Stimulated activated CD8-positive, alpha-beta memory T cell treated with anti-CD3 and anti-CD28 coated beads, Interleukin-7, amount 100 ng/mL, for 4 hours (primary cell): Measurements from ENCODE around the gene PIK3C2G.
"Not testable (repeated sequence)": the region's sequence is repeated elsewhere in the genome, so short reads cannot be mapped to it uniquely, and the experiment has no call there.

Source experiments
- DNase-seq, 2 donors: peaks; one replicate each; pipeline ENCODE4 v3.0.0-alpha.2; 2020; ENCODE audit warnings: low read depth in 2 of 2

PIK3C2G gene

GRCh38 chr12:18472304-18472703 lies 211.0 kb downstream of the PIK3C2G start:
- no peak for DNase-seq

GRCh38 chr12:18472806-18473205 lies 211.5 kb downstream of the PIK3C2G start:
- no peak for DNase-seq

DNA sequence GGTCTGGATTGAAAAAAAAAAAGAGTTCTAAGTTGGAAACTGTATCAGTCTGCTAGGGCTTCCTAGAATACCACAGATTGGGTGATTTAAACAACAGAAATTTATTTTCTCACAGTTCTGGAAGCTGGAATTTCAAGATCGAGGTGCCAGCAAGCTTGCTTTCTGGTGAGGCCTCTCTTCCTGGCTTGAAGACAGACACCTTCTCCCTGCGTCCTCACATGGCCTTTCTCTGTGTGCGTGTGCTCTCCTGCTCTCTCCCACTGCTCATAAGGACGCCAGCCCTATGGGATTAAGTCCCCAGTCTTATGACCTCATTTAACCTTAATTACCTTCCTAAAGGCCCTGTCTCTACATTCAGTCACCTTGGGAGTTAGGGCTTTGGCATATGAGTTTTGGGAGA lies 215.5 kb downstream of the PIK3C2G start:
- DNase-seq: no peak

- no peak for DNase-seq
Observed at GRCh38 chr12:18479256-18479655, 217.9 kb downstream of the PIK3C2G start.

DNA sequence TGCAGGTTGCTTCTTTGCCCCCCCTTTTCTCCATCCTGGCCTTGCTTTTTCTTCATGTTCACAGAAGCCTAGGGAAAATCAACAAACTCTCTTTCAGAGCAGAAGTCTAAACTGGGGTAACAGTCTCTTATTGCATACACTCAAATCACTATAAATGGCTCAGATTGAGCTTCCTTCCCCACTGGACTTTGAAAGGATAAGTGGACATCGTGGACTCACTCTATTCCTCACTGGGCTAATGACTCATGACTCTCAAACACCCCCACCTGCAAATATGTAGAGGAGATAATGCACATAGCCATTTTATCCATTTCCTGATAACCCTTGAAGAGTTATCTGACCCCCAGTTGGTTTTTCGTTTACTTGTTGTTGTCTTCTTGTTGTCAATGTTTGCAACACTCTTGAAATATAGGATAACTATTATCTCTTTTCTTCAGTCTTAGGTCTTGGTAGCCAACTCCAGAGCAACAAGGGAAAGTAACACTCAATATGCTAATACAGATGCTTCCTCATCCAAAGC lies 221.3 kb downstream of the PIK3C2G start:
- no peak for DNase-seq

DNA sequence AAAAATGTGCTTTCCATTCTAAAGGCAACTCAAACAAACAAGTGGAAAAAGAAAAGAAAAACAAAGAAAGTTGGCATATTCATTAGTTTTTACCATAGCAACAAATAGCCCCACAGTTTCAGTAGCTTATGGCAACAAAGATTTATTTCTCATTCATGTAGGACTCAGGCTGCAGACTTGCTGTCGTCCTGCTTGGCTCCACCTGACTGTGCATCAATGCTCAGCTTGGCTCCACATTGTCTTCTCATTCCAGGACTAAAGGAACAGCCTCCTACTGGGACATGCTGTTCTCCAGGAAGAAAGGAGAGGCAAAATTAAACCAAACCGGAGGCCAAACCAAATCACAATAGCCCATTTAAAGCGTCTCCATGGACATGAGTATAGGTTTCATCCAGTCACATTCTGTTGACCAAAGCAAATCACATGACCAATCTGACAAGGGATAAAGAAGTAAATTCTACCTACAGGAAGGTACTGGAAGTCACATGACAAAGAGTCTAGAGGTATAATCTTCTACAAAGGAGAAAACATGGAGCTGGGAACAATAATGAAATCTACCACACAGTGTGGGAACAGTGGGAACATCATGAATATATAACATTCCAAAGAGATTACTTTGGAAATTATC lies 222.5 kb downstream of the PIK3C2G start:
- DNase-seq: no peak

DNA sequence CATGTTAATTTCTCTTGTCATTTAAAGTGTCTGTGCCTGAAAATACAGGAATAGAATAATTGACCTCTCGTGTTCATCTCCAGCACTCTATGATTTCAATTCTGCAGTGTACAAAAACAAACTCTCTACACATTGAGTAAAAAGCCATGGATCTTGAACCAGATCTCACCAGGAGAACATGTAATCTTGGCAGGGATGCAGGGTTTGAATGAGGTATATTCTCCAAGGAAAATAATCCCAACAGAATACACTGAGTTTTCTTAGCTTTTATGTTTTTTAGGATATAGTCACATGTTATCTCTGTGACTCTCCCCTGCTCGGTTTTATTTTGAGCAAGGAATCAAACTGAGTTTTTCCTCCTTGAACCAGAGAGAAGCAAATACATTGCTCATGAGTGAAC lies 224.7 kb downstream of the PIK3C2G start:
- DNase-seq: no peak

GRCh38 chr12:18487509-18487908 lies 226.2 kb downstream of the PIK3C2G start:
- no peak for DNase-seq

DNA sequence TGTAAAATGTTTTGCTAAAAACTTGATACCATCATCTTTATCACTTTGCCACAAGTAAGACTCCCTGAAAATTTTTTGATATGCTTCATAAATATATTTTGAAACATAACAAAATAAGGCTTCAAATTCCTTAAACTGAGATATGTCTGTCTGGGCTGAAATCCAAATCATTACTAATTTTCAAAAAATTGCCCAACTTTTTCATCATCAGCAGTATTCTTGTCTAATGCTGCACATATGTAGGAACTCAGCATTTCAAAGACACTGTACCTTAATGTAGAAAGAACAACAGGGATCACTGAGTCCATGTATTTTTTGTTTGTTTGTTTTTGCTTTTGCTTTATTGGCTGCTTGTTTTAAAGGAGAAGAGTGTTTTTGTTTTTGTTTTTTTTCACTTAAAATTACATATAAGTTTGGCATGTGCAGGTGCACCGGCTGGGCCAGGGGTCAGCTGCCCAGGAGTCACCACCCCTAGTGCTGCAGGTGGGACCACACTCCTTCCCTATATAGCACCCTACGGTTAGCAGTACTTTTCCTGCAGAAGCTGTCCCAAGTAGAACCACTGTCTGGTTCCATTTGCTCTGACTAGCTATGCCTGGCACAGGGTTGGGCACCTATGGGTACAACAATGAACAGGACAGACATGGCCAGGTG lies 231.2 kb downstream of the PIK3C2G start:
- no peak for DNase-seq

DNA sequence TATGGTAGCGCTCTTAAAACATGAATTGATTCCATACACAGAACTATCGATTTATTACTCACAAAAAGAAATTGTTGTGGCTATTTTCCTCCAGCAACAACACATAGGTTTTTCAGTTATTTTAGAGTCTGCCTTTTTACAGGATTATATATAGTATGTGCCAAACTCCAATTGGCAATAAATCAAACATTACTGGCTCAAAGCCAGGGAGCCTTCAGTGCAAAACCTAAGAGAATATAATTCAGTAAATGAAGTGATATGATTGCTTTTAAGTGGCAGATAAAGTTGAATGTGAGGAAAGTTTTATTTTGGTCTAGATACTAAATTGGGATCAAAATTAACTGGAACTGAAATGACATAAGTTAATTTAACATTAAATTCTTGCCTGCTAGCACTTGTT lies 234.8 kb downstream of the PIK3C2G start:
- no peak for DNase-seq

DNA sequence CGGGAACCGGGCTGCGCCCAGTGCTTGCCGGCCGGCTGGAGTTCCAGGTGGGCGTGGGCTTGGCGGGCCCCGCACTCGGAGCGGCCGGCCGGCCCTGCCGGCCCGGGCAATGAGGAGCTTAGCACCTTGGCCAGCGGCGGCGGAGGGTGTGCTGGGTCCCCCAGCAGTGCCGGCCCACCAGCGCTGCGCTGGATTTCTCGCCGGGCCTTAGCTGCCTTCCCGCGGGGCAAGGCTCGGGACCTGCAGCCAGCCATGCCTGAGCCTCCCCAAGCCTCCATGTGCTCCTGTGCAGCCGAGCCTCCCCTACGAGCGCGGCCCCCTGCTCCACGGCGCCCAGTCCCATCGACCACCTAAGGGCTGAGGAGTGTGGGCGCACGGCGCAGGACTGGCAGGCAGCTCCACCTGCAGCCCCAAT lies 238.8 kb downstream of the PIK3C2G start:
- DNase-seq: not testable (repeated sequence)

DNA sequence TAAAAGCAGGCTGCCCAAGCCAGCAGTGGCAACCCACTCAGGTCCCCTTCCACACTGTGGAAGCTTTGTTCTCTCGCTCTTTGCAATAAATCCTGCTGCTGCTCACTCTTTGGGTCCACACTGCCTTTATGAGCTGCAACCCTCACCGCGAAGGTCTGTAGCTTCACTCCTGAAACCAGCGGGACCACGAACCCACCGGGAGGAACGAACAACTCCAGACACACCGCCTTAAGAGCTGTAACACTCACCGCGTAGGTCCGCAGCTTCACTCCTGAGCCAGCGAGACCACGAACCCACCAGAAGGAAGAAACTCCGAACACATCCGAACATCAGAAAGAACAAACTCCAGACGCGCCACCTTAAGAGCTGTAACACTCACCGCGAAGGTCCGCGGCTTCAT lies 239.4 kb downstream of the PIK3C2G start:
- DNase-seq: not testable (repeated sequence)

DNA sequence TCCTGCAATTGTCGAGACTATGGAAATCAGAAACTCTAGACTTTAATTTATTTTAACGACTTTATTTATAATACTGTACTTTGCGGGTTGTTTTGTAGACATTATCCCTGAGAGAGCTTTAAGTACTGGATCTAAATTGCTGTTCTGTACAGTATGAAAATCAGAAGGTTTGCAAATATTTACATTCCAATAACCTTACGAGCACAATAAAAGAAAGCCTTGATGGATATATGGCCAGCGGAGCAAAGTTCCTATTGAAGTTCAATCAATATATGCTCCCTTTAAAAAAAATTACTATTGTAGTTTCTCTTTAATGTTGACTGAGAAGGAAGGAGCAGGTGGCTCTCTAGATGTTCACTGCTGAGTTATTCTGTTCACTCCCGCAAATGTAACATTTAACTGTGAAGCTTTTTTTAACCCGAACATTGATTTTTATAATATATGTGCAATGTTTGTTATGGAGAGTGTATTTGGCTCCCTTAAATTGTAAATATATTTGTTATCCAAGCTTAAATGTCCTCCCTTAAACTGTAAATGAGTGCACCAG lies 241.2 kb downstream of the PIK3C2G start:
- DNase-seq: no peak

- no peak for DNase-seq
Observed at GRCh38 chr12:18521461-18521860, 260.1 kb downstream of the PIK3C2G start.

DNA sequence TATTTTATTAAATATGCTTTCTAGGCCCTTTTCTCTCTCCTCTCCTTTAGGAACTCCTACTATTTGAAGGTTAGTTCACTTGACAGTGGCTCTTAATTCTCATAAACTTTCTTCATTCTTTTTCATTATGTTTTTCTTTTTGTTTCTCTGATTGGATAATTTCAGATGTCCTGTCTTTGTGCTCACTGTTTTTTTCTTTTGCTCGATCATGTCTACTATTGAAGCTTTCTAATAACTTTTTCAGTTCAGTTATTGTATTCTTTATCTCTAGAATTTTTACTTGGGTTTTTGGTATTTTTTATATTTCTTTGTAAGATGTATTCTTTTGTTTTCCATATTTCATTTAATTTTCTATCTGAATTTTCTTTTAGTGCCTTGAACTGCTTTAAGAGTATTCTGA lies 261.5 kb downstream of the PIK3C2G start:
- no peak for DNase-seq

DNA sequence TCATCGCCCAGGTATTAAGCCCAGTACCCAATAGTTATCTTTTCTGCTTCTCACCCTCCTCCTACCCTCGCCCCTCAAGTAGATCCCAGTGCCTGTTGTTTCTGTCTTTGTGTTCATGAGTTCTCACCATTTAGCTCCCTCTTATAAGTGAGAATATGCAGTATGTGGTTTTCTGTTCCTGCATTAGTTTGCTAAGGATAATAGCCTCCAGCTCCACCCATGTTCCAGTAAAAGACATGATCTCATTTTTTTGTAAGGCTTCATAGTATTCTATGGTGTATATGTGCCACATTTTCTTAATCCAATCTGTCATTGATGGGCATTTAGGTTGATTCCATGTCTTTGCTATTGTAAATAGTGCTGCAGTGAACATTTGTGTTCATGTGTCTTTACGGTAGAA lies 281.2 kb downstream of the PIK3C2G start:
- DNase-seq: not testable (repeated sequence)

DNA sequence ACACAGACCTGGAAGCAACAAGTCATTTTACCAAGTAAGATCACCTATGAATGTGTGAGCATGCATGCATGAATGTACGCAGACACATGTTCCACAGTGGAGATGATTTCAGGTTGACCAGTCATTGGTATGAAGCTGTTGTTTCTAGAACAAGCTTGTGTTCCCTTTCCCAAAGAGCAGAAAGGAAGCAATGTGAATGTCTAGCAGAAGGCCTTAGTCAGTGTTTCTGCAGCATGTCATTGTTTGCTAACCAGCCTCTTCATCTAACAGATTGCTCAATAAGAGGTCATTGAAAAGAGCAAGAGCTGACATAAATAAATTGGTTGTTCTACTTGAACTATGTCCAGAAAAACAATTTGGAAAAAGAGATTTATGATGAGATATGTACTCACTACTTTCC lies 285.1 kb downstream of the PIK3C2G start:
- no peak for DNase-seq

- DNase-seq: no peak
Observed at GRCh38 chr12:18549598-18549997, 288.3 kb downstream of the PIK3C2G start.

- no peak for DNase-seq
Observed at GRCh38 chr12:18551106-18551505, 289.8 kb downstream of the PIK3C2G start.

DNA sequence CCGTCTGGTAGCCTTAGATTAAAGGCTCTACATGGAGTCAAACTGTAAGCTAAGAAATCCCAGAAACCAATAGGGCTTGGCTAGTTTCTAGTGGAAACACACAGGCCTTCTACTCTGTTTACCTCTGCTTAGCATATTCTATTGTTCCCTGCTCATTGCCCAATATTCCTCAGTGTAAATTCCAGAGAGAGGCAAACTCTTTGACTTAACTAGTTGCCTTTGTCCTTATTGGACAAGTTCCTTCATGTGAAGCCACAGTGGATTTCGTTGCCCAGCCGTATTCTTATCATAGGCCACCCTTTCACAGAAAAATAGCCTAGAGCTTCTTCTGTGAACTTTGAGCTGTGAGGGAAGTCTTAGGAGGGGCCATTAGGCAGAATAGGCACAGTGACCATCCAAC lies 290.4 kb downstream of the PIK3C2G start:
- DNase-seq: no peak

DNA sequence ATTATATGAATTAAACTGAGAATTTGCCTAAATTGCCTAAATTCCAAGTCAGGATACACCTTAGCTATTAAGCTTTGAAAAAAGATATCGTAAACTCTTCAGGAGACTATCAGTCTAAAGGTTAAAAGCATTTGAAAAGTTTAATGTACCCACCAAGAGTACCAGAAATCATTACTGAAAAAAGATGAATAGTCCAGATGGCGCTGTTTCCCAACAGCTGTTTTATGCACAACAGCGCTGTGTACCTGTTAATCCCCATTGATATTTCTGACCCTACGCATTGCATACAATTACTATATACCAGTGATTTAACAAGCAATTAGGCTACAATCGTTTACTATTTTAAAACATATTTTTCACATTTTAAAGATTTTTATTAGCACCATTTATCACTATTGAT lies 291.5 kb downstream of the PIK3C2G start:
- no peak for DNase-seq

- no peak for DNase-seq
Observed at GRCh38 chr12:18556161-18556560, 294.8 kb downstream of the PIK3C2G start.

- DNase-seq: no peak
Observed at GRCh38 chr12:18559242-18559641, 297.9 kb downstream of the PIK3C2G start.
